Suprapubic skin (tissue), 4 donors: ENCODE measurements around the gene ZMYND11. TPM values are rescaled to one million over a fixed set of nuclear protein-coding genes. Genes with fewer than 3 reads are reported as not detected.

Experiments used
- DNase-seq, 2 donors: peaks; one replicate each; pipeline ENCODE4 v3.0.0-alpha.2; 2019; ENCODE audit warnings: low spot score in 2 of 2
- H3K27ac ChIP-seq: fragments of 200-600 bp; sonication (generic); one replicate; pipeline ENCODE4 v1.5.1; 2019
- H3K27me3 ChIP-seq: fragments of 200-600 bp; sonication (generic); one replicate; pipeline ENCODE4 v1.5.1; 2019
- H3K36me3 ChIP-seq: fragments of 200-600 bp; sonication (generic); one replicate; pipeline ENCODE4 v1.5.1; 2019
- H3K4me1 ChIP-seq: fragments of 200-600 bp; sonication (generic); one replicate; pipeline ENCODE4 v1.5.1; 2019
- H3K4me3 ChIP-seq: fragments of 200-600 bp; sonication (generic); one replicate; pipeline ENCODE4 v1.5.1; 2019; ENCODE audit warnings: mild to moderate bottlenecking
- H3K9me3 ChIP-seq: fragments of 200-600 bp; sonication (generic); one replicate; pipeline ENCODE4 v1.5.1; 2019
- EP300 ChIP-seq: sonication (generic); formaldehyde crosslinking; IDR thresholded peaks from one replicate; pipeline ENCODE4 v1.6.1; 2017; ENCODE audit warnings: antibody characterized with exemption
- POLR2A ChIP-seq, 2 donors: fragments of 450-650 bp; IDR thresholded peaks; one replicate each; pipeline ENCODE4 v1.6.1; 2017; ENCODE audit warnings: antibody characterized with exemption in 2 of 2, mild to moderate bottlenecking in 2 of 2, moderate library complexity in 2 of 2
- POLR2AphosphoS5 ChIP-seq, 3 donors: sonication (generic); formaldehyde crosslinking; IDR thresholded peaks; one replicate each; pipeline ENCODE4 v1.6.1; 2017; ENCODE audit warnings: antibody characterized with exemption in 3 of 3
- WGBS: methylation state at CpG from one replicate; pipeline ENCODE4 v1.1.5; 2018; 5-methylcytosine and 5-hydroxymethylcytosine counted together
- total RNA-seq, 4 donors: library from RNA; depleted of rRNA; stranded (reverse); fragments of >200 nt; gene quantifications; one replicate each; pipeline ENCODE4 v1.1.0, GENCODE V29; 2016
- TF ChIP-seq, protein P1 (sequence below), 2 donors: fragments of 200-600 bp in 1 of 2; fragments of 450-650 bp in 1 of 2; sonication (generic) in 1 of 2; IDR thresholded peaks; one replicate each; pipeline ENCODE4 v1.5.1; 2016 to 2019; ENCODE audit warnings: antibody characterized with exemption in 2 of 2, mild to moderate bottlenecking in 1 of 2, moderate library complexity in 1 of 2

The ZMYND11 gene
- total RNA-seq, 4 donors from 2014 or later = 35.4 to 66.6 (median 53.1) TPM

DNA sequence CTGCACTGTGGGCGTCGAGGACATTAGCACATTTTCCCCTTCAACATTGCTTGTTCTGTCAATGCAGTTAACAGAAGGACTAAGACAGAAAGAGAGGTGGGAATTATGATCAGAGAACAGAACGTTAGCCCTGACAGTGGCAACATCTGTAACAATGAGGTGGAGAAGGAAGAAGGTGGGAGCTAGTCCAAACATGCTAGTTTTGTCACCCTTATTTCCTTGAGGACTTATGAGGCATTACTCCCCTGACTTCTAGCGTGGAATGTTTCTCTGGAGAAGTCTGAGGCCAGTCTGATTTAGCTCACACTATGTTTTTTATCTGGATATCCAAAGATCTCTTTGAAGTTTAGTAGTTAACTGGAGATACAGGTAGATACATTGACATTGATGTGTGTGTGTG, 73.4 kb downstream of the ZMYND11 start:
- Histone ChIP-seq H3K4me3 (no peak overlapping the region), H3K4me1 (no peaks in the 10 kb centered on the region), H3K27me3 (no peaks in the 10 kb centered on the region), H3K9me3 (no peaks in the 10 kb centered on the region), H3K27ac (no peak overlapping the region), H3K36me3 (peaks cover 11% of the 10 kb centered on the region)
- TF ChIP-seq EP300 = no peak
- 94% methylated on average over 4 of the region's 4 CpGs for WGBS
- no peak for DNase-seq

DNA sequence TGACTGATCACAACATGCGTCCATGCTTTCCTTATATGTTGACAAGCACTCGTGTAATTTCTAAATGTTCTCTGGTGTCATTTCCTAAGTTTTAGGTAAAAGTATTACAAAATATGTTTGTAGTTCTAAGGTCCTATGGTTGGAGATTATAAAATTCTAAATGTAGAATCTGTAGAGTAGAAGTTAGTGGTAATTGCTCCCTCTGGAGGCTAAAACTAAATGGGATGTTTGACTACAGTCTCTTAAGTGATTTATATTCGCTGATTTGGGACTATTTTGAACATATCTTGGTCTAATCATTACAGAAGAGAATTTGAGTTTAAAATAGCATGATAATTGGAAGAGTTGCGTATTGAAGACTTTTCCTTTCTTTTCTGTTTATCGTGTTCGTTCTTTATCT, 74.1 kb downstream of the ZMYND11 start:
- TF ChIP-seq EP300 (no peak), POLR2A (IDR thresholded peaks at IDR 0.05) (no peak), POLR2AphosphoS5 (IDR thresholded peaks at IDR 0.05) (no peak)
- TF ChIP-seq, protein P1, sequence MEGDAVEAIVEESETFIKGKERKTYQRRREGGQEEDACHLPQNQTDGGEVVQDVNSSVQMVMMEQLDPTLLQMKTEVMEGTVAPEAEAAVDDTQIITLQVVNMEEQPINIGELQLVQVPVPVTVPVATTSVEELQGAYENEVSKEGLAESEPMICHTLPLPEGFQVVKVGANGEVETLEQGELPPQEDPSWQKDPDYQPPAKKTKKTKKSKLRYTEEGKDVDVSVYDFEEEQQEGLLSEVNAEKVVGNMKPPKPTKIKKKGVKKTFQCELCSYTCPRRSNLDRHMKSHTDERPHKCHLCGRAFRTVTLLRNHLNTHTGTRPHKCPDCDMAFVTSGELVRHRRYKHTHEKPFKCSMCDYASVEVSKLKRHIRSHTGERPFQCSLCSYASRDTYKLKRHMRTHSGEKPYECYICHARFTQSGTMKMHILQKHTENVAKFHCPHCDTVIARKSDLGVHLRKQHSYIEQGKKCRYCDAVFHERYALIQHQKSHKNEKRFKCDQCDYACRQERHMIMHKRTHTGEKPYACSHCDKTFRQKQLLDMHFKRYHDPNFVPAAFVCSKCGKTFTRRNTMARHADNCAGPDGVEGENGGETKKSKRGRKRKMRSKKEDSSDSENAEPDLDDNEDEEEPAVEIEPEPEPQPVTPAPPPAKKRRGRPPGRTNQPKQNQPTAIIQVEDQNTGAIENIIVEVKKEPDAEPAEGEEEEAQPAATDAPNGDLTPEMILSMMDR (IDR thresholded peaks at IDR 0.05) = no peak
- Histone ChIP-seq H3K4me1 (no peaks in the 10 kb centered on the region), H3K27ac (no peak overlapping the region), H3K9me3 (no peaks in the 10 kb centered on the region), H3K4me3 (no peak overlapping the region), H3K36me3 (peaks cover 11% of the 10 kb centered on the region), H3K27me3 (no peaks in the 10 kb centered on the region)
- no peak for DNase-seq
- 96% methylated on average over 6 of the region's 6 CpGs for WGBS

DNA sequence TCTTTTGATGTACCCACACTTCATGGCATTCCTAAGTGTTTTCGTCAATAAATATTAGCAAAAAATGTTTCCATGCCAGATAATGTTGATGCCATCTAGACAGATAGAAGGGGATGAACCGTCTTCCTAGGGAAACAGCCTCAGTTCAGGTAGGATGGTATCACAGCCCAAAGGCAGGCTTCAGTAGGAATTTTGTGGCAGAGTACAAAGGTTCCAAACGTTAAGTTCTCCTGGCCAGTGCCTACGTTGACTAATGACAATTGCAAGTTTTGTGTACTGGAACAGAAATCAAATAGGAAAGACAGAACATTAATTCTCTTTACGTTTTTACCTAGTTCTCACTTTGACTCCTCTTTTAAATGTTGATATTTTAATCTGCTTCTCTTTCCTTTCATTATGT, 75.0 kb downstream of the ZMYND11 start:
- no peaks in the 10 kb centered on the region for H3K9me3 ChIP-seq
- TF ChIP-seq POLR2AphosphoS5 (IDR thresholded peaks at IDR 0.05) (no peak), POLR2A (IDR thresholded peaks at IDR 0.05) (no peak), EP300 (no peak)
- TF ChIP-seq, protein P1 (IDR thresholded peaks at IDR 0.05) = no peak
- peaks cover 11% of the 10 kb centered on the region for H3K36me3 ChIP-seq
- no peaks in the 10 kb centered on the region for H3K4me1 ChIP-seq
- no peak overlapping the region for H3K27ac ChIP-seq
- H3K4me3 ChIP-seq = no peak overlapping the region
- WGBS = 89% methylated on average over 5 of the region's 5 CpGs
- DNase-seq = no peak
- no peaks in the 10 kb centered on the region for H3K27me3 ChIP-seq

DNA sequence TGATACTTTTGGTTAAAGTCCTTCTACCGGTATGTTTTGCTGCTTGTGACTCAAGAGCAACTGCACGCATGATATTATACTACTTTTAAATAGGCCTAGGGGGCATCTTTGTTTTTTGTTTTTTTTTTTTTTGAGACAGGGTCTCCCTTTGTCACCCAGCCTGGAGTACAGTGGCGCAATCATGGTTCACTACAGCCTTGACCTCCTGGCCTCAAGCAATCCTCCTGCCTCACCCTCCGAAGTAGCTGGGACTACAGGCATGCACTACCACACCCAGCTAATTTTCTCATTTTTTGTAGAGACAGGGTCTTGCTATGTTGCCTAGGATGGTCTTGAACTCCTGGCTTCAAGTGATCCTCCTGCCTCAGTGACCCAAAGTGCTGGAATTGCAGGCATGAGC, 80.2 kb downstream of the ZMYND11 start:
- H3K36me3 ChIP-seq = peaks cover 10% of the 10 kb centered on the region
- no peaks in the 10 kb centered on the region for H3K27me3 ChIP-seq
- H3K4me1 ChIP-seq = peaks cover 12% of the 10 kb centered on the region
- TF ChIP-seq EP300 = no peak
- TF ChIP-seq, protein P1 (IDR thresholded peaks at IDR 0.05) = no peak
- TF ChIP-seq POLR2A (IDR thresholded peaks at IDR 0.05) = no peak
- TF ChIP-seq POLR2AphosphoS5 (IDR thresholded peaks at IDR 0.05) = no peak
- 92% methylated on average over 4 of the region's 4 CpGs for WGBS
- H3K27ac ChIP-seq = no peak overlapping the region
- DNase-seq = no peak
- H3K4me3 ChIP-seq = no peak overlapping the region
- no peaks in the 10 kb centered on the region for H3K9me3 ChIP-seq

DNA sequence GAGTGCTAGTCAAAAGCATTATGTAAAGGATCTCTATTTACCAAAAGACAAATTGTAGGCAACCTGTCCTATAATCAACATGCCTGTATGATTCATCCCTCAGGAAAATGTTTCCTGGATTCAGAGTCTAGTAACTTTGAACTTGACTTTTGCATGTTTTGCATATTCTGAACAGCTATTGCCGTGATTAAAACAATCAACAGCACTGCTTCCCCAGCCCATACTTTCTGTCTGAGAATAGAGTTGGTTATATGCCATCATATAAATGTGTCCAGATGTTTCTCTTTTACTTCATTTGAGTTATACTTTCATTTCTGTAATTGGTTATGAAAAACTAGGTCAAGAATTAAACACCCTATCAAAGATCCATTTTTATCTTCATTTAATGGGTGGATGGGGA, 83.5 kb downstream of the ZMYND11 start:
- no peak for DNase-seq
- no peaks in the 10 kb centered on the region for H3K9me3 ChIP-seq
- TF ChIP-seq POLR2A (IDR thresholded peaks at IDR 0.05) (no peak), POLR2AphosphoS5 (IDR thresholded peaks at IDR 0.05) (no peak), EP300 (no peak)
- TF ChIP-seq, protein P1 (IDR thresholded peaks at IDR 0.05) = no peak
- H3K4me1 ChIP-seq = peaks cover 12% of the 10 kb centered on the region
- H3K27me3 ChIP-seq = no peaks in the 10 kb centered on the region
- peaks cover 4% of the 10 kb centered on the region for H3K36me3 ChIP-seq
- no peak overlapping the region for H3K27ac ChIP-seq
- WGBS = 32% methylated on average over 1 of the region's 1 CpG
- H3K4me3 ChIP-seq = no peak overlapping the region
